ENCODE measurements around the gene TICAM1. TPM values are rescaled to one million over a fixed set of nuclear protein-coding genes. Genes with fewer than 3 reads are reported as not detected.

Gene TICAM1
- total RNA-seq, 3 donors from 2014 or later = 3.5 to 5.2 (median 4.7) TPM

GRCh38 chr19:4816202-4816949, 15.1 kb downstream of the TICAM1 start:
- no peaks in the 10 kb centered on the region for H3K9me3 ChIP-seq
- TF ChIP-seq POLR2A (IDR thresholded peaks at IDR 0.05) (no peak), POLR2AphosphoS5 (IDR thresholded peaks at IDR 0.05) (no peak), CTCF (IDR thresholded peaks at IDR 0.05) (no peak)
- peak overlapping the region in 2 of 3 donors; percentile 25 to 50 for H3K4me3 ChIP-seq
- peak overlapping the region; percentile 40 to 75 for H3K27ac ChIP-seq
- DNase-seq (ENCODE audit: low spot score in 2 of 2) = no peak
- no peaks in the 10 kb centered on the region for H3K27me3 ChIP-seq
- intact Hi-C loops (cut with DNase I; ENCODE audit: low total_unique reads) = loop anchor here (10.0 kb wide), 1 partner anchor 48 kb away; the partner anchor contains the start of gene PLIN3
- H3K36me3 ChIP-seq = no peaks in the 10 kb centered on the region
- H3K4me1 ChIP-seq = no peaks in the 10 kb centered on the region

- TF ChIP-seq CTCF (IDR thresholded peaks at IDR 0.05) (no peak), POLR2A (IDR thresholded peaks at IDR 0.05) (no peak), POLR2AphosphoS5 (IDR thresholded peaks at IDR 0.05) (peak; percentile 51 to 63 (median 52))
- Histone ChIP-seq H3K36me3 (no peaks in the 10 kb centered on the region), H3K4me1 (no peaks in the 10 kb centered on the region), H3K4me3 (peak overlapping the region in 2 of 3 donors; percentile 25 to 50), H3K27ac (peak overlapping the region; percentile 40 to 75), H3K9me3 (no peaks in the 10 kb centered on the region), H3K27me3 (no peaks in the 10 kb centered on the region)
- DNase-seq (ENCODE audit: low spot score in 2 of 2) = peak; percentile 86 to 91
- intact Hi-C loops (cut with DNase I; ENCODE audit: low total_unique reads) = loop anchor here (10.0 kb wide), 1 partner anchor 49 kb away; the partner anchor contains the start of gene PLIN3
Measured at GRCh38 chr19:4815426-4816201, 15.9 kb downstream of the TICAM1 start.

DNA sequence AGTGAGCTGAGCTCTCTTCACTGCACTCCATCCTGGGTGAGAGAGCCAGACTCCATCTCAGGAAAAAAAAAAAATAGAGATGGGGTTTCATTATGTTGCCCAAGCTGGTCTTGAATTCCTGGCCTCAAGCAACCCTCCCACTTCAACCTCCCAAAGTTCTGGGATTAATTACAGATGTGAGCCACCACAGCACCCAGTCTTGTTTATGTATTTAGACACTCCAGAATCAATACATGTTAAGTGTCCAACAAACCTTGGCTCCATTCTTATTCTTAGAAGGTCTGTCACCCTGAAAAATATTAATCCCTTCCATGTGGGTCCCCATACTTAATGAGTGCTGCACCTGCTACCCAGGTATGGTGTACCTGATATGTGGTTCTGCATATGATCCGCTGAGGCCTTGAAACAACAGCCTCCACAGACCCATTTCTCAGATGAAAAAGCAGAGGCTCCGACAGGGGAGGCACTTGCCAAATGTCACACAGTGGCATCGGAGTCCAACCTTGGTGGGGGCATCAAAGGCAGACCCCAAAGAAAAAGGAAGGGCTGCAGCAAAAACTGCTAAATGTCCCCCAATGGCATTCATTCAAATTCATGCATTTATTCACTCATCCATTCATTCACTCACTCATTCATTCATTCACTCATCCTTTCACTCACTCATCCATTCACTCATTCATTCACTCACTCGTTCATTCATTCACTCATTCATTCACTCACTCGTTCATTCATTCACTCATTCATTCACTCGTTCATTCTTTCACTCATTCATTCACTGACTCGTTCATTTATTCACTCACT, 16.7 kb downstream of the TICAM1 start:
- no peak for DNase-seq (ENCODE audit: low spot score in 2 of 2)
- H3K4me1 ChIP-seq = no peaks in the 10 kb centered on the region

More for the DNA sequence above, 16.7 kb downstream of the TICAM1 start:
- Histone ChIP-seq H3K27ac (no peak overlapping the region), H3K9me3 (no peaks in the 10 kb centered on the region), H3K27me3 (no peaks in the 10 kb centered on the region), H3K4me3 (peak overlapping the region in 1 of 3 donors; percentile 50), H3K36me3 (no peaks in the 10 kb centered on the region)
- intact Hi-C loops (cut with DNase I; ENCODE audit: low total_unique reads) = loop anchor here (10.0 kb wide), 1 partner anchor 50 kb away; the partner anchor contains the start of gene PLIN3
- TF ChIP-seq POLR2A (IDR thresholded peaks at IDR 0.05) (no peak), CTCF (IDR thresholded peaks at IDR 0.05) (no peak), POLR2AphosphoS5 (IDR thresholded peaks at IDR 0.05) (no peak)

Measured in breast epithelium (tissue), 4 donors.